ENCODE measurements around the gene CCDC88C. TPM values are rescaled to one million over a fixed set of nuclear protein-coding genes. Genes with fewer than 3 reads are reported as not detected.

Gene CCDC88C
- total RNA-seq, 1 experiment from 2014 or later: 64.8 TPM

DNA sequence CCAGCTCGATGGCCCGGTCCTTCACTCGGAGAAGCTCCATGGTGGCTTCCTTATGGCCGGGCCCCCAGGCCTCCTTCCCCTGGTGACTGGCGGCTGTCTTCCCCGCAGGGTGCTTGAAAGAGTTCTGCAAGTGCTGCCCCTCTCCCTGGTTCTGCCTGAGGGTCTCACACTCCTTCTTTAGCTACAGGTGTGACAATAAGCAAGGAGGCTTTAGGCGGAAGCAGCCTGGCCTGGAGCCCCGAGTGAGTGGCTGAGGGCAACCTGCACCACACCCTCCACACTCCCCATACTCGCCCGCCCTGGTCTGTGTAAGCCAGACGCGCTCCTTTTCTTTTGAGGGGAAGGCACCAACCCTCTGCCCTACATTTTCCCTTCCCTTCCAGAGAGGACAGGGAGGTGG lies 110.6 kb downstream of the CCDC88C start (continued):
- TF ChIP-seq KAT7 (CRISPR knock-in tag; IDR thresholded peaks at IDR 0.05; ENCODE audit: borderline replicate concordance) (no peak), TP53 (CRISPR knock-in tag; IDR thresholded peaks at IDR 0.05) (no peak), ZNF423 (CRISPR knock-in tag; IDR thresholded peaks at IDR 0.05) (no peak), ESRRA (CRISPR knock-in tag; IDR thresholded peaks at IDR 0.05; ENCODE audit: borderline replicate concordance) (no peak), NFE2L1 (CRISPR knock-in tag; IDR thresholded peaks at IDR 0.05) (no peak)

DNA sequence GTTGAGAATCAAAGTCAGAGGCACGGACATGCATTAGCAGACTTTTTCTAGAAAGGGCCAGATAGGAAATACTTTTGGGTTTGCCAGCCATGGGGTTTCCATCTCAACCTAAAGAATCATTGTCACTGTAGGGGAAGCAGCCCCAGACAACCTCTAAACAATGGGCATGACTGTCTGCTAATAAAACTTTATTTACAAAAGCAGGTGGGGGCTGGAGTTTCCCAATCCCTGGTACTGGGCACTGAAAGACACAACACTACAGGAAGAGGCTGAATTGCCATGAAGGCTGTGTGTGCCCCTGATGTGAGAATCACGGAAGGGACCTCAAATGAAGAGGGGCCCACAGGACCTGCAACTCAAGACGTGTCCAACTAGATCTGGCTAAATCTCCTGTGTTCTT lies 111.1 kb downstream of the CCDC88C start:
- Mint-ChIP-seq H3K27me3 (ENCODE audit: low read depth) (no peaks in the 10 kb centered on the region; the same call in 1 of the 2 replicates), H3K27ac (peak overlapping the region; percentile 91), H3K4me3 (peak overlapping the region; percentile 10; the same call in 1 of the 2 replicates), H3K9me3 (no peaks in the 10 kb centered on the region), H3K36me3 (peaks cover 72% of the 10 kb centered on the region), H3K4me1 (peaks cover 47% of the 10 kb centered on the region)
- no peak for ATAC-seq
- ChIA-PET CTCF (interaction anchor here (1.0 to 2.1 kb wide), 4 partner anchors 17 to 121 kb away, joined by 3 to 9 read pairs (median 6); no protein-coding TSS in a partner anchor), POLR2A (no interaction called here)
- no peak for DNase-seq (ENCODE audit: low spot score)
- TF ChIP-seq, protein P1, sequence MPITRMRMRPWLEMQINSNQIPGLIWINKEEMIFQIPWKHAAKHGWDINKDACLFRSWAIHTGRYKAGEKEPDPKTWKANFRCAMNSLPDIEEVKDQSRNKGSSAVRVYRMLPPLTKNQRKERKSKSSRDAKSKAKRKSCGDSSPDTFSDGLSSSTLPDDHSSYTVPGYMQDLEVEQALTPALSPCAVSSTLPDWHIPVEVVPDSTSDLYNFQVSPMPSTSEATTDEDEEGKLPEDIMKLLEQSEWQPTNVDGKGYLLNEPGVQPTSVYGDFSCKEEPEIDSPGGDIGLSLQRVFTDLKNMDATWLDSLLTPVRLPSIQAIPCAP (CRISPR knock-in tag; IDR thresholded peaks at IDR 0.05): no peak
- TF ChIP-seq, protein P2, sequence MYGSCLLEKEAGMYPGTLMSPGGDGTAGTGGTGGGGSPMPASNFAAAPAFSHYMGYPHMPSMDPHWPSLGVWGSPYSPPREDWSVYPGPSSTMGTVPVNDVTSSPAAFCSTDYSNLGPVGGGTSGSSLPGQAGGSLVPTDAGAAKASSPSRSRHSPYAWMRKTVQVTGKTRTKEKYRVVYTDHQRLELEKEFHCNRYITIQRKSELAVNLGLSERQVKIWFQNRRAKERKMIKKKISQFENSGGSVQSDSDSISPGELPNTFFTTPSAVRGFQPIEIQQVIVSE (CRISPR knock-in tag; IDR thresholded peaks at IDR 0.05; ENCODE audit: borderline replicate concordance): no peak
- TF ChIP-seq, protein P3, sequence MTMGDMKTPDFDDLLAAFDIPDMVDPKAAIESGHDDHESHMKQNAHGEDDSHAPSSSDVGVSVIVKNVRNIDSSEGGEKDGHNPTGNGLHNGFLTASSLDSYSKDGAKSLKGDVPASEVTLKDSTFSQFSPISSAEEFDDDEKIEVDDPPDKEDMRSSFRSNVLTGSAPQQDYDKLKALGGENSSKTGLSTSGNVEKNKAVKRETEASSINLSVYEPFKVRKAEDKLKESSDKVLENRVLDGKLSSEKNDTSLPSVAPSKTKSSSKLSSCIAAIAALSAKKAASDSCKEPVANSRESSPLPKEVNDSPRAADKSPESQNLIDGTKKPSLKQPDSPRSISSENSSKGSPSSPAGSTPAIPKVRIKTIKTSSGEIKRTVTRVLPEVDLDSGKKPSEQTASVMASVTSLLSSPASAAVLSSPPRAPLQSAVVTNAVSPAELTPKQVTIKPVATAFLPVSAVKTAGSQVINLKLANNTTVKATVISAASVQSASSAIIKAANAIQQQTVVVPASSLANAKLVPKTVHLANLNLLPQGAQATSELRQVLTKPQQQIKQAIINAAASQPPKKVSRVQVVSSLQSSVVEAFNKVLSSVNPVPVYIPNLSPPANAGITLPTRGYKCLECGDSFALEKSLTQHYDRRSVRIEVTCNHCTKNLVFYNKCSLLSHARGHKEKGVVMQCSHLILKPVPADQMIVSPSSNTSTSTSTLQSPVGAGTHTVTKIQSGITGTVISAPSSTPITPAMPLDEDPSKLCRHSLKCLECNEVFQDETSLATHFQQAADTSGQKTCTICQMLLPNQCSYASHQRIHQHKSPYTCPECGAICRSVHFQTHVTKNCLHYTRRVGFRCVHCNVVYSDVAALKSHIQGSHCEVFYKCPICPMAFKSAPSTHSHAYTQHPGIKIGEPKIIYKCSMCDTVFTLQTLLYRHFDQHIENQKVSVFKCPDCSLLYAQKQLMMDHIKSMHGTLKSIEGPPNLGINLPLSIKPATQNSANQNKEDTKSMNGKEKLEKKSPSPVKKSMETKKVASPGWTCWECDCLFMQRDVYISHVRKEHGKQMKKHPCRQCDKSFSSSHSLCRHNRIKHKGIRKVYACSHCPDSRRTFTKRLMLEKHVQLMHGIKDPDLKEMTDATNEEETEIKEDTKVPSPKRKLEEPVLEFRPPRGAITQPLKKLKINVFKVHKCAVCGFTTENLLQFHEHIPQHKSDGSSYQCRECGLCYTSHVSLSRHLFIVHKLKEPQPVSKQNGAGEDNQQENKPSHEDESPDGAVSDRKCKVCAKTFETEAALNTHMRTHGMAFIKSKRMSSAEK (CRISPR knock-in tag; IDR thresholded peaks at IDR 0.05; ENCODE audit: borderline replicate concordance): no peak
- TF ChIP-seq, protein P4, sequence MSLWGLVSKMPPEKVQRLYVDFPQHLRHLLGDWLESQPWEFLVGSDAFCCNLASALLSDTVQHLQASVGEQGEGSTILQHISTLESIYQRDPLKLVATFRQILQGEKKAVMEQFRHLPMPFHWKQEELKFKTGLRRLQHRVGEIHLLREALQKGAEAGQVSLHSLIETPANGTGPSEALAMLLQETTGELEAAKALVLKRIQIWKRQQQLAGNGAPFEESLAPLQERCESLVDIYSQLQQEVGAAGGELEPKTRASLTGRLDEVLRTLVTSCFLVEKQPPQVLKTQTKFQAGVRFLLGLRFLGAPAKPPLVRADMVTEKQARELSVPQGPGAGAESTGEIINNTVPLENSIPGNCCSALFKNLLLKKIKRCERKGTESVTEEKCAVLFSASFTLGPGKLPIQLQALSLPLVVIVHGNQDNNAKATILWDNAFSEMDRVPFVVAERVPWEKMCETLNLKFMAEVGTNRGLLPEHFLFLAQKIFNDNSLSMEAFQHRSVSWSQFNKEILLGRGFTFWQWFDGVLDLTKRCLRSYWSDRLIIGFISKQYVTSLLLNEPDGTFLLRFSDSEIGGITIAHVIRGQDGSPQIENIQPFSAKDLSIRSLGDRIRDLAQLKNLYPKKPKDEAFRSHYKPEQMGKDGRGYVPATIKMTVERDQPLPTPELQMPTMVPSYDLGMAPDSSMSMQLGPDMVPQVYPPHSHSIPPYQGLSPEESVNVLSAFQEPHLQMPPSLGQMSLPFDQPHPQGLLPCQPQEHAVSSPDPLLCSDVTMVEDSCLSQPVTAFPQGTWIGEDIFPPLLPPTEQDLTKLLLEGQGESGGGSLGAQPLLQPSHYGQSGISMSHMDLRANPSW (CRISPR knock-in tag; conservative IDR thresholded peaks at IDR 0.05; ENCODE audit: low read depth): no peak
- TF ChIP-seq JUN (CRISPR knock-in tag; IDR thresholded peaks at IDR 0.05) (no peak), TEAD1 (CRISPR knock-in tag; IDR thresholded peaks at IDR 0.05) (no peak), FOXP4 (CRISPR knock-in tag; IDR thresholded peaks at IDR 0.05) (no peak), HMGA2 (CRISPR knock-in tag; IDR thresholded peaks at IDR 0.05) (no peak), RELA (CRISPR knock-in tag; IDR thresholded peaks at IDR 0.05; ENCODE audit: borderline replicate concordance) (no peak), ZNF121 (CRISPR knock-in tag; IDR thresholded peaks at IDR 0.05) (no peak), ATF1 (CRISPR knock-in tag; IDR thresholded peaks at IDR 0.05) (no peak), TEAD4 (CRISPR knock-in tag; IDR thresholded peaks at IDR 0.05) (no peak)
- TF ChIP-seq, protein P5, sequence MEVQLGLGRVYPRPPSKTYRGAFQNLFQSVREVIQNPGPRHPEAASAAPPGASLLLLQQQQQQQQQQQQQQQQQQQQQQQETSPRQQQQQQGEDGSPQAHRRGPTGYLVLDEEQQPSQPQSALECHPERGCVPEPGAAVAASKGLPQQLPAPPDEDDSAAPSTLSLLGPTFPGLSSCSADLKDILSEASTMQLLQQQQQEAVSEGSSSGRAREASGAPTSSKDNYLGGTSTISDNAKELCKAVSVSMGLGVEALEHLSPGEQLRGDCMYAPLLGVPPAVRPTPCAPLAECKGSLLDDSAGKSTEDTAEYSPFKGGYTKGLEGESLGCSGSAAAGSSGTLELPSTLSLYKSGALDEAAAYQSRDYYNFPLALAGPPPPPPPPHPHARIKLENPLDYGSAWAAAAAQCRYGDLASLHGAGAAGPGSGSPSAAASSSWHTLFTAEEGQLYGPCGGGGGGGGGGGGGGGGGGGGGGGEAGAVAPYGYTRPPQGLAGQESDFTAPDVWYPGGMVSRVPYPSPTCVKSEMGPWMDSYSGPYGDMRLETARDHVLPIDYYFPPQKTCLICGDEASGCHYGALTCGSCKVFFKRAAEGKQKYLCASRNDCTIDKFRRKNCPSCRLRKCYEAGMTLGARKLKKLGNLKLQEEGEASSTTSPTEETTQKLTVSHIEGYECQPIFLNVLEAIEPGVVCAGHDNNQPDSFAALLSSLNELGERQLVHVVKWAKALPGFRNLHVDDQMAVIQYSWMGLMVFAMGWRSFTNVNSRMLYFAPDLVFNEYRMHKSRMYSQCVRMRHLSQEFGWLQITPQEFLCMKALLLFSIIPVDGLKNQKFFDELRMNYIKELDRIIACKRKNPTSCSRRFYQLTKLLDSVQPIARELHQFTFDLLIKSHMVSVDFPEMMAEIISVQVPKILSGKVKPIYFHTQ (CRISPR knock-in tag; IDR thresholded peaks at IDR 0.05): no peak
